HG03432 (cell line): ENCODE results near the gene BTBD8.
"Not testable (repeated sequence)": the region's sequence is repeated elsewhere in the genome, so short reads cannot be mapped to it uniquely, and the experiment has no call there.

Experiments used
- ATAC-seq: cut with Tn5 transposase; IDR thresholded peaks from one replicate; pipeline ENCODE4 v1.9.1; 2021; ENCODE audit warnings: mild to moderate bottlenecking, moderate library complexity; ENCODE audit not compliant: unreplicated experiment

BTBD8 gene

GRCh38 chr1:92080128-92080985 is at the start of gene BTBD8:
Gene BTBD8, plus strand, starts transcription at chr1:92080345. Its CDS starts 227 bp downstream, at chr1:92080572.
- peak; percentile 97 for ATAC-seq

- peak; percentile 46 for ATAC-seq
Measured at GRCh38 chr1:92030656-92031107, 49.5 kb upstream of the BTBD8 start.

- ATAC-seq, result no peak
Measured at GRCh38 chr1:92031281-92032110, 48.6 kb upstream of the BTBD8 start.

- no peak for ATAC-seq
Measured at GRCh38 chr1:92037400-92037799, 42.7 kb upstream of the BTBD8 start.

GRCh38 chr1:92038695-92039346 is 41.3 kb upstream of the BTBD8 start:
- no peak for ATAC-seq

- no peak for ATAC-seq
Measured at GRCh38 chr1:92040971-92041370, 39.2 kb upstream of the BTBD8 start.

GRCh38 chr1:92043621-92044020 is 36.5 kb upstream of the BTBD8 start:
- no peak for ATAC-seq

- no peak for ATAC-seq
Measured at GRCh38 chr1:92045766-92046495, 34.2 kb upstream of the BTBD8 start.

- ATAC-seq, result no peak
Measured at GRCh38 chr1:92051948-92052347, 28.2 kb upstream of the BTBD8 start.

GRCh38 chr1:92065042-92065441 is 15.1 kb upstream of the BTBD8 start:
- ATAC-seq, result no peak

- ATAC-seq, result no peak
Measured at GRCh38 chr1:92066321-92066720, 13.8 kb upstream of the BTBD8 start.

- no peak for ATAC-seq
Measured at GRCh38 chr1:92070892-92071291, 9.3 kb upstream of the BTBD8 start.

GRCh38 chr1:92074446-92074845 is 5.7 kb upstream of the BTBD8 start:
- not testable (repeated sequence) for ATAC-seq

- no peak for ATAC-seq
Measured at GRCh38 chr1:92075311-92075710, 4.8 kb upstream of the BTBD8 start, which contains the start of gene SETSIP. Gene SETSIP, minus strand, starts transcription at chr1:92075411. Its CDS starts 0 bp downstream, at chr1:92075411.

- ATAC-seq, result no peak
Measured at GRCh38 chr1:92076363-92076762, 3.8 kb upstream of the BTBD8 start.

GRCh38 chr1:92078077-92078476 is 2.1 kb upstream of the BTBD8 start:
- not testable (repeated sequence) for ATAC-seq

GRCh38 chr1:92079441-92079840 is 704 bp upstream of the BTBD8 start:
- no peak for ATAC-seq

GRCh38 chr1:92081031-92081430 is 886 bp downstream of the BTBD8 start:
- no peak for ATAC-seq

GRCh38 chr1:92084651-92085050 is 4.5 kb downstream of the BTBD8 start:
- ATAC-seq, result no peak

- no peak for ATAC-seq
Measured at GRCh38 chr1:92085727-92086126, 5.6 kb downstream of the BTBD8 start.
